ENCODE data around the gene CD8B. TPM values are rescaled to one million over a fixed set of nuclear protein-coding genes. Genes with fewer than 3 reads are reported as not detected.
"Not testable (repeated sequence)": the region's sequence is repeated elsewhere in the genome, so short reads cannot be mapped to it uniquely, and the experiment has no call there.

Gene CD8B
- total RNA-seq (2014; rRNA removed; shearing (Covaris generic)), result not detected in 2 replicates
- not detected in 2 replicates for polyA plus RNA-seq (2015; cell fraction: cytosol; rRNA removed)
- polyA plus RNA-seq (2015; cell fraction: nucleus; rRNA removed), result not detected in 2 replicates

GRCh38 chr2:86861628-86862379, at the start of gene CD8B:
Gene CD8B, minus strand, starts transcription at chr2:86861886. Its CDS starts 21 bp downstream, at chr2:86861865.
- in situ Hi-C loops (cut with HindIII; ENCODE audit: low pct_unique_long_range_greater_than_20kb, low sequenced_read_pairs), result not testable (repeated sequence)

DNA sequence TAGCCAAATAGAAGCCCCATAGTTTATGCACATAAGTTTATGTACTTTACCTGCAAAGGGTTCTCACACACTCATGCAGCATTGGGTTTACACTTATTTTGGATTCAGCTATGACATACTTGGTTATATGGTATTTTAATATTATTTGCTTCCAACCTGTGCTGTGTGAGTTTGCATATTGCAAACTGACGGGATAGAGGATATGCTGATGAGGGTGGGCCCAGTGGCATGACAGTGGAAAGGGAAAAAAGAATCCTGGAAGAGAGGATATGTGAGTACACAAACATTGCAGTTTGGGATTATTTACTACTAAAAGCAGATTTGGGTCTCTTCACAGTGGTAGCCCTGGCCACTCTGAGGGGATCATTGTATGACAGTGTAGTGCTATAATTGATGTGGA, 44.2 kb upstream of the CD8B start:
- DNase-seq (ENCODE audit: low read depth, low spot score); in situ Hi-C loops (cut with HindIII; ENCODE audit: low pct_unique_long_range_greater_than_20kb, low sequenced_read_pairs): not testable (repeated sequence)

More at GRCh38 chr2:86861628-86862379, at the start of gene CD8B:
- not testable (repeated sequence) for DNase-seq (ENCODE audit: low read depth, low spot score)

- in situ Hi-C loops (cut with HindIII; ENCODE audit: low pct_unique_long_range_greater_than_20kb, low sequenced_read_pairs), result not testable (repeated sequence)
- DNase-seq (ENCODE audit: low read depth, low spot score), result peak; percentile 66
Measured at GRCh38 chr2:86900687-86901086, 39.0 kb upstream of the CD8B start.

GRCh38 chr2:86886026-86886425, 24.3 kb upstream of the CD8B start:
- in situ Hi-C loops (cut with HindIII; ENCODE audit: low pct_unique_long_range_greater_than_20kb, low sequenced_read_pairs); DNase-seq (ENCODE audit: low read depth, low spot score): not testable (repeated sequence)

DNA sequence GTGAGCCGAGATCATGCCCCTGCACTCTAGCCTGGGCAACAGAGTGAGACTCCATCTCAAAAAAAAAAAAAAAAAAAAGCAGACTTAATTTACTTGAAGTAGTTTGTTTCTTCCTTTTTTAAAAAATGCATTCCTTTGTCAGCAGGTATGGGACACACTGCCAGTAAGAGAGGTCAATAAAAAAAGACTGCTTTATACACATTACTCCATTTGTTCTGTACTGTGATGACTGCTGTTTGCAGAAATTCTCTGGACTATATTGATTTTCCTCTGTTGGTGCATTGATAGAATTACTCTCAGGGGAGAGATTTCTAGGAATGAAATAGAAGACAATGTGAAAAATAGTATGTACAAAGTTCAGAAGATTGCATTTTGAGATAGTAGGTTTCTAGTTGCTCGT, 21.2 kb upstream of the CD8B start:
- DNase-seq (ENCODE audit: low read depth, low spot score); in situ Hi-C loops (cut with HindIII; ENCODE audit: low pct_unique_long_range_greater_than_20kb, low sequenced_read_pairs): not testable (repeated sequence)

GRCh38 chr2:86882118-86882665, 20.5 kb upstream of the CD8B start:
- DNase-seq (ENCODE audit: low read depth, low spot score); in situ Hi-C loops (cut with HindIII; ENCODE audit: low pct_unique_long_range_greater_than_20kb, low sequenced_read_pairs): not testable (repeated sequence)

- in situ Hi-C loops (cut with HindIII; ENCODE audit: low pct_unique_long_range_greater_than_20kb, low sequenced_read_pairs); DNase-seq (ENCODE audit: low read depth, low spot score): not testable (repeated sequence)
Measured at GRCh38 chr2:86878986-86879385, 17.3 kb upstream of the CD8B start.

DNA sequence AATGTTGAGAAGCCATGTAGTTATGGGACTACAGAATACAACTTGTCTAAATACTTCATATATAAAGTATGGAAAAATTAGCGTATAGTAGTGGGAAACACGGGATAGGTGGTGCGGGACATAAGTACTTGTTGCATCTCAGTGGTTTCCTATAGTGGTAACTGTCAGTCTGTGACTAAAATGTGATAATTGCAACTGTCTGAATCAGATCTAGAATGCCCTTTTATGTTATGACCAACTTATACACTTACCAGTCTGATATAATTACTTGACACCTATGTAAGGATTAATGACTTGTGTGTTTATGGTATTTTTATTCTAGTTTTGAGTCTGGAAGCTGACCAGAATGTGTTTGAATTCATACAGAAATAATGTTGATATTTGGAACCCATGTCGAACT, 9.3 kb upstream of the CD8B start:
- DNase-seq (ENCODE audit: low read depth, low spot score); in situ Hi-C loops (cut with HindIII; ENCODE audit: low pct_unique_long_range_greater_than_20kb, low sequenced_read_pairs): not testable (repeated sequence)

GRCh38 chr2:86868895-86869468, 7.3 kb upstream of the CD8B start:
- DNase-seq (ENCODE audit: low read depth, low spot score); in situ Hi-C loops (cut with HindIII; ENCODE audit: low pct_unique_long_range_greater_than_20kb, low sequenced_read_pairs): not testable (repeated sequence)

DNA sequence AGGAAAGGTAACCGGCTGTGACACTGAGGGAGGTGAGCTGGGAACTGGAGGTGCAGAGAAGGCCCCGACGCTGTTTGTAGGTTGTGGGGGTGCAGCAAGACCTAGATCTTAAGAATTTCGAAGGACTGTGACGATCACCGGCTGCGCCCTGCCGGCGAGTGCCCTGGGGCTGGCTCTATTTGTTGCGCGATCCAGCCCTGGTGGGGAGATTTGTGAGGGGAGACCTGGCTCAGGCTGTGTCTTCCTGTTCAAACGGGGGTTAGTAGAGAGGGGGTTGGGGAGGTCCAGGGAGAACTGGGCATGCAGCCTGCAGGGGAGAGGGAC, 656 bp upstream of the CD8B start:
- DNase-seq (ENCODE audit: low read depth, low spot score); in situ Hi-C loops (cut with HindIII; ENCODE audit: low pct_unique_long_range_greater_than_20kb, low sequenced_read_pairs): not testable (repeated sequence)

DNA sequence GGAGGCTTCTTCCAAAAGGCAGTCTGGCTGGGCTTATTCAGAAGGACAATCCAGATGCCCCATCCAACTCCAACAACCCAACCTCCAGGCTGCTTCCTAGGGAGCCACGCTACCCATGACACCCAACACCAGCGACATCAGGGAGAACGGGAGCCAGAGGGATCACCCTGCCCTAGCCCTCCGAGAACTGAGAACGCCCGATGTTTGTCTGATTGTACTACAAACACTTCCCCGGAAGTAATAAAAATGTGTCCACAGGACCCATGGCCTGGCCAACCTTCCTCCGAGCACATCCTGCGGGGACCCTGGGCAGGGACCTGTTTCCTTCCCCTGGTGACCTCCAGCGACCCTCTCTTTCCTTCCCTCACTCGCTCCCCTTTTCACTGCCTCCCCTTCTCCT, 511 bp downstream of the CD8B start:
- in situ Hi-C loops (cut with HindIII; ENCODE audit: low pct_unique_long_range_greater_than_20kb, low sequenced_read_pairs); DNase-seq (ENCODE audit: low read depth, low spot score): not testable (repeated sequence)

GRCh38 chr2:86860573-86860972, 1.1 kb downstream of the CD8B start:
- in situ Hi-C loops (cut with HindIII; ENCODE audit: low pct_unique_long_range_greater_than_20kb, low sequenced_read_pairs); DNase-seq (ENCODE audit: low read depth, low spot score): not testable (repeated sequence)

DNA sequence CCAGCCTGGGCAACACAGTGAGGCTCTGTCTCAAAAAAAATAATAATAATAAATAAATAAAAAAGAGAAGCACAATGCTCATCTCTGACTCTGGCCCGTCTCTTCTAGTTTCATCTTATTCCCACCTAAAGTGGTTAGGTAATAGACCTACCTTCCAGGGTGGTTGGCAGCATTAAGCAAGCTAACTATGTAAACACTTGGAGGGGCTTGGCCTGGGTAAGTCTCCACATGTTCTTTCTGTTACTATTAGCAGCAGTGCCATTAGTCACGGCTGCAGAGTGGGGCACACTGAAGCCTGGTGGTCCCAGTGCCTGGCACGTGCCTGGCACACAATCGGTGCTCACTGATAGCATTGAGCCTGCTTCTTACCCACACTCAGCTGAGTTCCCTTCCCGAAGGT, 4.0 kb downstream of the CD8B start:
- in situ Hi-C loops (cut with HindIII; ENCODE audit: low pct_unique_long_range_greater_than_20kb, low sequenced_read_pairs), result not testable (repeated sequence)

GRCh38 chr2:86856498-86856897, 5.2 kb downstream of the CD8B start:
- DNase-seq (ENCODE audit: low read depth, low spot score); in situ Hi-C loops (cut with HindIII; ENCODE audit: low pct_unique_long_range_greater_than_20kb, low sequenced_read_pairs): not testable (repeated sequence)

More for the DNA sequence above, 4.0 kb downstream of the CD8B start:
- DNase-seq (ENCODE audit: low read depth, low spot score), result not testable (repeated sequence)

GRCh38 chr2:86855981-86856380, 5.7 kb downstream of the CD8B start:
- in situ Hi-C loops (cut with HindIII; ENCODE audit: low pct_unique_long_range_greater_than_20kb, low sequenced_read_pairs), result not testable (repeated sequence)
- peak; percentile 11 for DNase-seq (ENCODE audit: low read depth, low spot score)

- in situ Hi-C loops (cut with HindIII; ENCODE audit: low pct_unique_long_range_greater_than_20kb, low sequenced_read_pairs); DNase-seq (ENCODE audit: low read depth, low spot score): not testable (repeated sequence)
Measured at GRCh38 chr2:86851581-86851980, 10.1 kb downstream of the CD8B start.

DNA sequence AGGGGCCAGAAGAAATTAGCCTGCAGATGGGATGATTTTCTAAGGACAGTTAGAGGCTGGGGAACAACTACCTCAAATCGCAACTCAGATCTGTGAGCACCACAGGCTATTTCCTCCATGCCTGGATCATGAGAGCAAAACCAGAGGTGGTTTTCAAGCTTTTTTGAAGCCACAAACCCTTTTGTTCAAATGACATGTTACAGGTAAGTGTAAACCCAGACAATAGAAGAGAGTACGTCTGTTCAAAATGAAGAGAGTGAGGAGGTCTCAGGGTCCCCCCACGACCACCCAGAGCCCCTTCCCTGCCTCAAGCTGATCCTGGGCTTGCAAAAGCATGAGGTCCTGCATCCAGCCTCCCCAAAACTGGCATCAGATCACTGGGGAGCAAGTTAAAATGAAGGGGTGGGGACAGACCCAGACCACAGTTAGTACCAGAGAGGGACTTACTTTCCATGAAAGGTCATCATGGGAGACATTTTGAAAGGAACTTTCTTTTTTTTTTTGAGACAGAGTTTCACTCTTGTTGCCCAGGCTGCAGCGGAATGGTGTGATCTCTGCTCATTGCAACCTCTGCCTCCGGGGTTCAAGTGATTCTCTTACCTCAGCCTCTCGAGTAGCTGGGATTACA, 19.0 kb downstream of the CD8B start:
- in situ Hi-C loops (cut with HindIII; ENCODE audit: low pct_unique_long_range_greater_than_20kb, low sequenced_read_pairs); DNase-seq (ENCODE audit: low read depth, low spot score): not testable (repeated sequence)

DNA sequence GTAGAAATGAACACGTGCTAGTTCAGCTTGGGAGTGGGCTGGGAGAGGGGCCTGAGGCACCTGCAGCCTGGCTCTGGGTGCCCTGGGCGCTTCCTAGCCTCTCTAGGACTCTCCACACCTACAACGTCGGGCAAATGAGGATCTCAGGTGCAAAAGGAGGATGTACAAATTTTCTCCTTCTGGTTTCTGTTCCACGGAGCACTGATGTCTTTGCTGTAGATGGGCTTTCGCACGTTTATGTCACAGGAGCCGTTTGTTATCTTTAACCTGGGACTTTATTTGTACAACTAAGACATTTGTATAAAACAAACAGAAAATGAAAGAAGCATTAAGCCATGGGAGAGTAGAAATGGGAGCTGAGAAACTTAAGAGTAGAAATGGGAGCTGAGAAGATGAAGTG, 20.4 kb downstream of the CD8B start:
- in situ Hi-C loops (cut with HindIII; ENCODE audit: low pct_unique_long_range_greater_than_20kb, low sequenced_read_pairs); DNase-seq (ENCODE audit: low read depth, low spot score): not testable (repeated sequence)

All from SK-MEL-5 (cell line).